Stimulated activated naive B cell treated with anti-CD40 and anti-IgM and Interleukin-4, amounts not matched to agents 10 μg/mL and 1 μg/mL and 100 μg/mL, for 72 hours (primary cell): ENCODE measurements around the gene CRB1.

Experiments
- ATAC-seq, 2 donors: fragments of 150-1000 bp; cut with Tn5 transposase; replicated peaks; 2 replicates each; pipeline ENCODE4 v1.10.0; 2021; ENCODE audit warnings: moderate library complexity in 1 of 2
- DNase-seq: peaks from one replicate; pipeline ENCODE4 v3.0.0; 2021
- H3K27ac Mint-ChIP-seq: one replicate; pipeline ENCODE4 v1.8.0; 2022; ENCODE audit warnings: mild to moderate bottlenecking, mixed read lengths
- H3K27me3 Mint-ChIP-seq, 2 donors: one replicate each; pipeline ENCODE4 v1.8.0; 2022; ENCODE audit warnings: mixed read lengths in 2 of 2
- H3K36me3 Mint-ChIP-seq, 2 donors: one replicate each; pipeline ENCODE4 v1.8.0; 2022; ENCODE audit warnings: mixed read lengths in 2 of 2, mild to moderate bottlenecking in 1 of 2
- H3K4me1 Mint-ChIP-seq, 2 donors: one replicate each; pipeline ENCODE4 v1.8.0; 2022; ENCODE audit warnings: mixed read lengths in 2 of 2, mild to moderate bottlenecking in 1 of 2
- H3K4me3 Mint-ChIP-seq, 2 donors: one replicate each; pipeline ENCODE4 v1.8.0; 2022; ENCODE audit warnings: mild to moderate bottlenecking in 2 of 2, mixed read lengths in 2 of 2, moderate library complexity in 1 of 2
- H3K9me3 Mint-ChIP-seq, 2 donors: one replicate each; pipeline ENCODE4 v1.8.0; 2022; ENCODE audit warnings: mixed read lengths in 2 of 2, mild to moderate bottlenecking in 1 of 2

CRB1 gene

DNA sequence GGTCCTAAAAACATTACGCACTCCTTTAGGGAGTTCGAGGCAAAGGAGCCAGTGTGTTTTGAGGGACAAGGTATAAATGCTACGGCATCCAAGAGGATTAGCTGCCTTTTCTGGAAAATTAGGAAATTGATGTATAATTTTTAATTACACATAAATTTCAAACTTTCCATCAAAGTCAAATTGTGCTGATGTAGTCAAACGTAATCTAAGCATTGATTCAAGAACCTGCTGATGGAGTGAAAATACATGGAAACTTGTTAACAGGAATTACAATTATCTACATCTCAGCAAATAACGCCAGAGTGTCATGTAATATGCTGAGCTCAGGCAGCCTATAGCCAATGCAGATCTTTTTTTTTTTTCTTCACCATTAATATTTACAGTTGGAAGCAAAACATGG is 194.5 kb downstream of the CRB1 start:
- no peak for DNase-seq
- H3K9me3 Mint-ChIP-seq: no peaks in the 10 kb centered on the region
- H3K36me3 Mint-ChIP-seq: no peaks in the 10 kb centered on the region
- no peak overlapping the region for H3K4me3 Mint-ChIP-seq
- no peak for ATAC-seq
- no peak overlapping the region for H3K27ac Mint-ChIP-seq
- no peaks in the 10 kb centered on the region for H3K27me3 Mint-ChIP-seq
- no peaks in the 10 kb centered on the region for H3K4me1 Mint-ChIP-seq

DNA sequence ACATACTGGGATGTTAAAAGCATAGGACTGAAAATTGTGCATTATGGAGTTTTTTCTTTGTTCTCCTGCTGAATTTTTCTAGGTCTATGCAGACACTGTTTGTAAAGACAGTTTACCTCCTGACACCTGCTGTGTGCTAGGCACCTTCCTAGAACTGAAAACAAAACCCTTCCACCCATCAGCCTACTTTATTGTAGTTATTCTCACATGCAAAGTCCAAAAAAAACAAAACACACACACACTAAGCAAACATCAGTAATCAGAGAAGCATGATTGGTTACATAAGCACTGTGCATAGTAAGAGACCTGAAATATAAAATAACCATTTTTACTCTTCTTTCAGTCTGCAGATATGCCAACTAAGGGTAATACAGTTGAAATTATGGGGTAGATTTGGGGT is 195.1 kb downstream of the CRB1 start:
- ATAC-seq: no peak
- Mint-ChIP-seq H3K9me3 (no peaks in the 10 kb centered on the region), H3K4me3 (no peak overlapping the region), H3K4me1 (no peaks in the 10 kb centered on the region), H3K36me3 (no peaks in the 10 kb centered on the region), H3K27ac (no peak overlapping the region), H3K27me3 (no peaks in the 10 kb centered on the region)
- no peak for DNase-seq

DNA sequence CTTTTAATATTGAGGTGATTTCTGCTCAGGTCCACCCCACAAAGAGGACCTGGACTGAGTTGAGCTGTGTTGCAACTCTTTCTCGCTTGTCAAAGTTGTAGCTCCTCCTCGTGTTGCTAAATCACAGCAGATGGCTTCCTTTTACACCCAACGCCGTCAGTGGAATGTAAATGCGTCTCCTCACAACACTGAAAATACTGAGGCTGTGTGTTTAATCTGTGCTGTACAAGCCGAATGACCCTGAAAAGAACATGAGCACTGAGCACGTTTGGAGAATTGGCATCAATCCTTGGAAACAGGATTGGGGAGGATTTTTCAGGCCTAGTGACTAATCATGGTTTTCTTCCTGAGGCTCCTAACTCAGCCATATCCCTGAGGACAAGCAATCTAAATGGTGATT is 196.0 kb downstream of the CRB1 start:
- Mint-ChIP-seq H3K4me1 (no peaks in the 10 kb centered on the region), H3K4me3 (no peak overlapping the region), H3K27me3 (peaks cover 0 to 7% of the 10 kb centered on the region in 2 donors), H3K36me3 (no peaks in the 10 kb centered on the region), H3K9me3 (no peaks in the 10 kb centered on the region), H3K27ac (no peak overlapping the region)
- DNase-seq (no peak), ATAC-seq (no peak)

DNA sequence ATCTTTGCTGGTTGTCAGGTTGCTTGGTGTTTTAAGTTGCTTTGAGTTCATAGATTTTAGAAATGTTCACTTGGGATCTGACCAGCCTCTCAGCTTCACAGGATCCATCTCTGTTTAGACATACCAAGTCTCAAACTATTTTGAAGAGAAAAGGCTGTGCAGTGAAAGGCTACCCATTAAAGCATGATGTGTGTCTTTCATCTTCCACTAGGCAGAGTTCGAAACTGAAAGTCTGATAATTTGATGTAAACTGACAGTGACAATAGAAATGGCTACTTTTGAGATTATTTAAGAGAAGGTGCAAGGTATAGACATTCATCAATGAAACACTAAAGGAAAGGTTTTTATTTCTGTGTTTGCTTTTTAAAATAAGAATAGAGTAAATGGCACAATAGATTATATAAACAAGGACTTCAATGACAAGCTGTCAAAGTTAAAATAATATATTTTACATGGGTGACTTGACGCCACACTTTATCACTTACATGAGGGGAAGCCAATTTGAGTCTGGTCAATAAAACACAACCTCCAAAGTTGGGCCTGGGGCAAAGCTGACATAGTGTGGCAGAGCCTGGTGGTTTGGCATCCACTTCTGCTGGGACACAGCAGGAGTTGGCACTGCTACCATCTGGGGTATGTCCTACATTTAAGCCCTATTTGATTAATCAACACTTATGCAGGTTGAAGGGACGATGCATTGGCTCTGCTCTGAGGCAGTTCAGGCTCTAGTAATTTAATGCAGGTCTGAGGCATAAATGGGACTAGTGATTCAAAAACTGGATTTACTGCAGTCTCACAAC is 197.7 kb downstream of the CRB1 start:
- Mint-ChIP-seq H3K27ac (no peak overlapping the region), H3K27me3 (peaks cover 0 to 11% of the 10 kb centered on the region in 2 donors), H3K9me3 (no peaks in the 10 kb centered on the region), H3K4me3 (no peak overlapping the region), H3K4me1 (peaks cover 4 to 5% of the 10 kb centered on the region in 2 donors), H3K36me3 (no peaks in the 10 kb centered on the region)
- DNase-seq (no peak), ATAC-seq (no peak)

DNA sequence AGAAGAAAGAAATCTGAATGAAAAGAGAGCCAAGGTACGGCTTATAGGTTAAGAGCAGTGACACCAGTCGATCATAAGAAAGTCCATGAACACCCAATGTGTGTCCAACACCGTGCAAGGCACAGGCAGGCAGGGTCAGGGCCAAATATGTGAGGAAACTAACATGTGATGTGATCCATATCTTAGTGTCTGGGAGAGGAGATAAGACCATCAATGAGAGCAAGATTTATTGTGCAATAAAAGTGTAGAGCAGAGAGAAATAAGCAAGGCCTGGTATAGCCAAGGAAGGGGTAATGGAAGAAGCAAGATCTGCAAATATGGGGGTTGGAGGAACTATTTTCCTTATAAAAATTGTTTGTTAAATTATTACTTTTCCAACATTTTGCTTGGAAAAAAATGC is 198.8 kb downstream of the CRB1 start:
- Mint-ChIP-seq H3K27me3 (peaks cover 0 to 11% of the 10 kb centered on the region in 2 donors), H3K27ac (no peak overlapping the region), H3K9me3 (no peaks in the 10 kb centered on the region), H3K4me1 (peaks cover 4 to 5% of the 10 kb centered on the region in 2 donors), H3K36me3 (no peaks in the 10 kb centered on the region), H3K4me3 (no peak overlapping the region)
- ATAC-seq (no peak), DNase-seq (no peak)

DNA sequence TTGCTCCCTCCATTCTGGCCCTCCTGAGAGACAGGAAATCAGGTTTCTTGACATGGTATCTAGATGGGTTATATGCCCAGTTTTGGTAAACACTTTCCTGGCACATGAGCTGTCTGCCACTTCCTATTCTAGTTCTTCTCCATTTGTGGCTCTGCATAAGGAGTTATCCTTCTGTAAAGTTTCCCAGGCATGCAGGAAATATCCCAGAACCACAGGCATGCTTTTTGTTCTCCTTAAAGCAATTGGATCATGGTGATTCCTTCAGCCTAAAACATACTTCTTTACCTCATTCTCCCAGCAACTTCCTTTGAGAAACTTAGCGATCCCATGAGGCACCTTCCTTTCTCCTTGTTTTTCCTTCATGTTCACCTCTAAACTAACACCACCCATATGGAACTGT is 199.8 kb downstream of the CRB1 start:
- no peaks in the 10 kb centered on the region for H3K36me3 Mint-ChIP-seq
- H3K9me3 Mint-ChIP-seq: no peaks in the 10 kb centered on the region
- H3K4me1 Mint-ChIP-seq: peaks cover 4 to 5% of the 10 kb centered on the region in 2 donors
- H3K4me3 Mint-ChIP-seq: no peak overlapping the region
- ATAC-seq (no peak), DNase-seq (no peak)
- H3K27me3 Mint-ChIP-seq: peaks cover 0 to 11% of the 10 kb centered on the region in 2 donors
- H3K27ac Mint-ChIP-seq: no peak overlapping the region

DNA sequence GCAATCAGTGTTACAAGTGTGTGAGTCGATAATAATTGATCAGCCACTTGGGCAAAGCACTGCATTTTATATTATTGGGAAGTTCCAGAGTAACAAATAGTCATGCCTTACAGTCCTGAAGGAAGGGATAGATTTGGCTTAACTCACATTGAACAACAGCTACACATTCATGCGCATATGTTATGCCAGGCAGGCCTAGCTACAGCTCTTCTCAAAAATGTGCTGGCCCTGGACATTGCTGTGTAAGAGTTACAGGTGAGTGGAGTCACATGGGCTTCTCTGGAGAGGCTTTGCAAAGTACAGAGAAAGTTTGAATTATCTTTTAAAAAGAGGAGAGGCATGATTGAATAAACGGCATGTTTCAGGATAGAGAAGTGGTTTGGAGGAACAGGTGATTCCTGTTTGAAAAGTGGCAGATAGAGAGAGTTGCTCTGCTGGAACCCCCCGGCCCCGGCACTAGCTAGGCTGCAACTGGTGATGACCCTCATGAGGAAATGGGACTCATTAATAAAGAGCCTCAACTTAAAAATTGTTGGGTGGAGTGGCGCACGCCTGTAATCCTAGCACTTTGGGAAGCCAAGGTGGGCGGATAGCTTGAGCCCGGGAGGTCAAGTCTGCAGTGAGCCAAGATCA is 200.6 kb downstream of the CRB1 start:
- DNase-seq (no peak), ATAC-seq (no peak)
- H3K9me3 Mint-ChIP-seq: no peaks in the 10 kb centered on the region
- H3K27ac Mint-ChIP-seq: no peak overlapping the region
- no peaks in the 10 kb centered on the region for H3K36me3 Mint-ChIP-seq
- H3K27me3 Mint-ChIP-seq: peaks cover 0 to 11% of the 10 kb centered on the region in 2 donors
- H3K4me3 Mint-ChIP-seq: no peak overlapping the region
- H3K4me1 Mint-ChIP-seq: peaks cover 4 to 5% of the 10 kb centered on the region in 2 donors

DNA sequence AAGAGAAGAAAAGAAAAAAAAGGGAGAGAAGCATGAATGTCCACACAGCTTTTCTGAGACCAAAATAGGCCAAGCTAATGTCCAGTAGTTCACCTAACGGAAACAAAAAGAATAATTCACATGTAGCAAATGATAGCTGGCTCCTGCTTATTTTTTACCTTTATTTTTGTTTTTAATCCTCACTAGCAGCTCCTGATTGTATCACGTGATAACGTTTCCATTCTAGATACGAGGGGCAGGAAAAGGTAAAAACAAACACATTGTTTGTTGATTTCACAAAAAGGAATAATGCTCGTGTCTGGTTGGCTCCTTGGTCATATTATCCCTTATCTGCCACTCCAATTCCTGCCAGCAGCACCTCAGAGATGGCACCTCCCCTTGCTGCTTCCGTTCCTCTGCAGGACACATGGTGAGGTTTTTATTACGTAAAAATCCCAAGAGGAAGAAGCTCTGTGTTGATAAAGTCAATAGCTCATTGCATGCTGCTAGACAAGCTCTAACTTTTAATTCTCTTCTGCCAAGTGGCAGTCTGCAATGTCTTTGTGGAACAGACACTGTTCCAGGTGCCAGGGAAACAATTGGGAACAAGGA is 201.7 kb downstream of the CRB1 start:
- ATAC-seq (no peak), DNase-seq (no peak)
- H3K4me3 Mint-ChIP-seq: no peak overlapping the region
- peaks cover 4 to 5% of the 10 kb centered on the region in 2 donors for H3K4me1 Mint-ChIP-seq
- H3K27me3 Mint-ChIP-seq: peaks cover 0 to 11% of the 10 kb centered on the region in 2 donors
- H3K36me3 Mint-ChIP-seq: no peaks in the 10 kb centered on the region
- no peak overlapping the region for H3K27ac Mint-ChIP-seq
- H3K9me3 Mint-ChIP-seq: no peaks in the 10 kb centered on the region

DNA sequence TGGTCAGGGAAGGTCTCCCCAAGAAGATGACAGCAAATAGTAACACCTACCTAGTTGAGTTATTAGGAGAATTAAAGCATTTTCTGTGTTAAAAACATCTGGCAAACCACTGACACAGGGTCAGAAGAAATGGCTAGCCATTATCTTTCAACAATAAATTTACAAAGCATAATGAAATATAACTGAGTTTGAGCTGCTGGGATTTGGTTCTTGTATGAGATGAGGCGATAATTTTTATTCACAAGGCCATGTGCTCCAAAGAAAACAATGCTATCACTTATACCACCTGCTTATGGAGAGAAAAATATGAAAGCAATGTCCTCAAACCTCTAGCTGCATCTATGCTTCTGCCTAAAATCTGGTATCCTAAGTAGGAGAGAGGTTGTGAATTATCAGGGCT is 202.3 kb downstream of the CRB1 start:
- ATAC-seq: no peak

DNA sequence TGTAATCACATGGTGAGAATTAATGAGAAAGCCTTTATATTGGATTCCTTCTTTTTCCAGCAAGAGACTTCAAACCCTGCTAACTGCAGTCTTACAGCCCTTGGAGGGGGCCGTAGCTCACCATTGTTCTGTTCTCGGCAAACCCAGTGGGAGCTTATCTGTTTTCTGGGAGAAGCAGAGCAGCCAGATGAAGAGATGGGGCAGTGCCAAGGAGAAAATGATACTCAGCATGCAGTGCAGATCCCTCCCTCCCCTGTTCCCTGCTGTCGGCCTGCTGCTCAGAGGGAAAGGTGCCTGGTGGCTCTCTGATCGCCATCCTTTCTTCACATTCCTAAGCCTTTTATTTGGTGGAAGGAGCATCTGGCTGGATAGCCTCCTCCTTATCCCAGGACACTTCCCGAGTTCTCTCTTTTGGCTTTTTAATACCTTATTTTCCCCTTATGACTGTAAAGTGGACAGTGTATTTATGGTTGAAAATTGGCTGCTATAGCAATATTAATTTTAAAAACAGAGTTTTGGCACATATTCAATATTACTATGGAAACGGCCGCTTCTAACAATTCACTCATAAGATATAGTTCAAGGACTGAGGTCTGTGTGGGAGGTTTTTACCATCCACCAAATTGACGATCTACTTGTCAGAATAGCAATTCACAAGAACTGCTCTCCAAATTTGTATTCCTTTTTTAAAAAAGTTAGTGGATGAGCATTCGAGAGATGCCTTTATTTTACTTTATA is 203.4 kb downstream of the CRB1 start:
- H3K27ac Mint-ChIP-seq: no peak overlapping the region
- ATAC-seq (no peak), DNase-seq (no peak)
- H3K9me3 Mint-ChIP-seq: no peaks in the 10 kb centered on the region
- H3K36me3 Mint-ChIP-seq: no peaks in the 10 kb centered on the region
- H3K4me3 Mint-ChIP-seq: no peak overlapping the region
- peaks cover 0 to 11% of the 10 kb centered on the region in 2 donors for H3K27me3 Mint-ChIP-seq
- peaks cover 4 to 5% of the 10 kb centered on the region in 2 donors for H3K4me1 Mint-ChIP-seq

More for the DNA sequence above, 202.3 kb downstream of the CRB1 start:
- no peak overlapping the region for H3K4me3 Mint-ChIP-seq
- peaks cover 0 to 11% of the 10 kb centered on the region in 2 donors for H3K27me3 Mint-ChIP-seq
- no peak for DNase-seq
- H3K36me3 Mint-ChIP-seq: no peaks in the 10 kb centered on the region
- H3K27ac Mint-ChIP-seq: no peak overlapping the region
- H3K4me1 Mint-ChIP-seq: peaks cover 4 to 5% of the 10 kb centered on the region in 2 donors
- no peaks in the 10 kb centered on the region for H3K9me3 Mint-ChIP-seq

DNA sequence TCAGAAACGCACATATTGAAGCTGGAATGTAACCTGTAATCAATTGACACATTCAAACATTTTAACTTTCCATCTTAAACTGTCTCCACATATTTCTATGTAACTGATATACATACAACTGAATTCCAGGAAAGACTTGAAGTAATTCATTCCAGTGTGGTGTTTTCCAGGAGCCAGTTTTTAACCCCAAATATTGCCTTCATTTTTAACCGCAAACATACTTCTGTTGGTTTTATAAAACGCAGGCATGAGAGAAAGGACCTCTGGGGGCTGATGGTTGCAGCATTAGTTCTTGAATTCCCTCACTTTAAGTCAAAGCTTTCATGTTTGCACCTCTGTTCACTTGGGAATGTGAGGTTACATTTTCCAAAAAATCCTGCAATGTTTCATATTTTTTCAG is 204.1 kb downstream of the CRB1 start:
- Mint-ChIP-seq H3K4me1 (peaks cover 4 to 5% of the 10 kb centered on the region in 2 donors), H3K27me3 (peaks cover 0 to 11% of the 10 kb centered on the region in 2 donors), H3K9me3 (no peaks in the 10 kb centered on the region), H3K36me3 (no peaks in the 10 kb centered on the region), H3K27ac (no peak overlapping the region), H3K4me3 (no peak overlapping the region)
- no peak for DNase-seq
- no peak for ATAC-seq

DNA sequence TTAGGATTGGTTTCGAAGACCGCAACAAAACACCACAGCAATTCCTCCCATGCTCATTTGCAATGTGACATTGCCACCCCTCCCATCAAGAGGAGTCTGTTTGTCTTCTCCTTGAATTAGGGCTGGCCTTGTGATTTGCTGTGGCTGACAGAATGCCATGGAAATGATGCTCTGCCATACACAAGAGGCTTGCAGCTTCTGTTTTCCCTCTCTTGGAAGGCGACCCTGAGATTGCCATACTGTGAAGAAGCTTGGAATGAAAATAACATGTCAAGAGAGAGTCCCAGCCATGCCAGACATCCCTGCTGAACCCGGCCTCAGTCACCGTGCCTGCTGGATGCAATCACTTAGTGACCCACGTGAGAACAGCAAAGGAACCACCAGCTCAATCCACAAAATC is 212.4 kb downstream of the CRB1 start:
- DNase-seq: no peak
- Mint-ChIP-seq H3K9me3 (no peaks in the 10 kb centered on the region), H3K27me3 (peaks cover 0 to 4% of the 10 kb centered on the region in 2 donors), H3K4me1 (no peaks in the 10 kb centered on the region), H3K4me3 (no peak overlapping the region), H3K27ac (no peak overlapping the region), H3K36me3 (no peaks in the 10 kb centered on the region)
- no peak for ATAC-seq

DNA sequence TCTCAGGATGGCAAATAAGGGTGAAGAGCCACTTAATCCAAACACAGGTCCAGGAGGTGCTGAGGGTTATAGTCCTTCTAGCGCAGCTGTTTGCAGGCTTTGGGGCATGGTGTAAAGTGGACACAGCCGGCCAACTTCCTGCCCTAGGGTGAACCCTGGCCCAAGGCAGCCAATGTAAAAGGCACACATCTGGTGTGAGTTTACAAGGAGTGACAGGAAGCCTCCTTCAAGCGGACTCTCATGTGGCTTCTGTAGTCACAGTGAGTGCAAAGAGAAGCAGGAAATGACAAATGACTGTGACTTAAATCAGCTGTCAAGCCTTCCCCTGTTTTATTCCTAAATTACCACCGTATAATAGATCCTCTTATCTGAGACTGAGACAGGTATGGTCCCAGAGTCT is 213.0 kb downstream of the CRB1 start:
- no peak for DNase-seq
- no peak overlapping the region for H3K4me3 Mint-ChIP-seq
- H3K27ac Mint-ChIP-seq: no peak overlapping the region
- no peaks in the 10 kb centered on the region for H3K4me1 Mint-ChIP-seq
- no peaks in the 10 kb centered on the region for H3K9me3 Mint-ChIP-seq
- H3K27me3 Mint-ChIP-seq: peaks cover 0 to 4% of the 10 kb centered on the region in 2 donors
- no peak for ATAC-seq
- no peaks in the 10 kb centered on the region for H3K36me3 Mint-ChIP-seq

DNA sequence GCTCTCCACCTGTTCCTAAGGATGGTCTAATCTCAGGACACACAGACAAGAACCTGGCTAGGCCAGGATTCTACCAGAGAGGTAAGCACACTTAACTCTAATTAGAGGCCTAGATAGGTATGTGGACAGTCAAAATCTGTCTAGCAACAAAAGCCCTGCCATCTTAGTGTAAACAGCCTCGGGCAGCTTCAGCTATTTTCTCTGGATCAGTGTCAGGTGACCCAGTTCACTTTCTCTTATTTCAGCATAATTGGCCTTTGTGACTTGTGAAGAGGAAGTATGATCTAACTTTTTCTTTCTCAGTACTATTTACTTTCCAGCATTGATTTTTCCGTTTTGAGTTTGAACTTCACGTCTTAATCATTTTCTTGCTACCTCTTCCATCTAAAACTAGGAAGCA is 217.7 kb downstream of the CRB1 start:
- no peak overlapping the region for H3K27ac Mint-ChIP-seq
- DNase-seq (no peak), ATAC-seq (no peak)
- peaks cover 0 to 14% of the 10 kb centered on the region in 2 donors for H3K27me3 Mint-ChIP-seq
- H3K4me1 Mint-ChIP-seq: no peaks in the 10 kb centered on the region
- H3K36me3 Mint-ChIP-seq: no peaks in the 10 kb centered on the region
- no peaks in the 10 kb centered on the region for H3K9me3 Mint-ChIP-seq
- H3K4me3 Mint-ChIP-seq: no peak overlapping the region
